K562 (cell line): ENCODE measurements around the gene FAM20B. TPM values are rescaled to one million over a fixed set of nuclear protein-coding genes. Genes with fewer than 3 reads are reported as not detected.

Experiments used
- ATAC-seq: fragments of 200-7000 bp; cut with Tn5 transposase; 3 replicates; pipeline ENCODE4 v1.9.1; 2020; ENCODE audit warnings: moderate library complexity
- BruUV-seq: library from RNA; stranded (reverse); fragments of 400-500 nt; replicated peaks from 2 replicates; lab custom pipeline; 2021; lab: Mats Ljungman, UMichigan
- CTCF ChIA-PET: fragments of 300-600 bp; formaldehyde crosslinking; extraction: SDS; loops from one replicate; lab custom pipeline; 2021; ENCODE audit warnings: low intra/inter-chr PET ratio; lab: Yijun Ruan, JAX
- POLR2A ChIA-PET: fragments of 300-600, 350-650 bp; sonication (Branson Sonifier 250); formaldehyde crosslinking; extraction: SDS; loops from one replicate; lab custom pipeline; 2021; ENCODE audit warnings: antibody characterized with exemption, inconsistent platforms; lab: Yijun Ruan, JAX
- DNase-seq, 4 experiments: peaks; one replicate each; pipeline versions ENCODE4 v3.0.0 to v3.0.0-alpha.2; 2011 to 2018; ENCODE audit warnings: low spot score in 3 of 4, mixed read lengths in 3 of 4; ENCODE audit errors: extremely low read depth in 1 of 4
- FAIRE-seq: peaks from 2 replicates; lab custom pipeline; 2011; peaks lifted over from hg19 to GRCh38; lab: Jason Lieb, UNC
- H2AFZ ChIP-seq: 2 replicates; pipeline ENCODE4 v1.6.0; 2011; ENCODE audit warnings: low read depth, low read length, control low read depth, inconsistent platforms
- H3K27ac ChIP-seq: fragments of 200-600 bp; 3 replicates; pipeline ENCODE4 v1.8.0; 2011; ENCODE audit warnings: low read depth, mild to moderate bottlenecking, control low read depth, inconsistent platforms, low read length, moderate library complexity, mixed read lengths; ENCODE audit errors: extremely low read depth
- H3K27me3 ChIP-seq, 2 experiments: fragments of 300-600 bp in 1 of 2; 2 replicates in 1 of 2; 3 replicates in 1 of 2; pipeline versions ENCODE4 v1.6.0 to v1.8.0; 2011; ENCODE audit warnings: inconsistent platforms in 2 of 2, low read length in 2 of 2, mild to moderate bottlenecking in 1 of 2, mixed read lengths in 1 of 2, moderate library complexity in 1 of 2; ENCODE audit not compliant: control insufficient read depth in 2 of 2, insufficient read depth in 2 of 2
- H3K36me3 ChIP-seq: fragments of 300-600 bp; 3 replicates; pipeline ENCODE4 v1.8.0; 2011; ENCODE audit warnings: mild to moderate bottlenecking, low read length, inconsistent platforms; ENCODE audit not compliant: control insufficient read depth, insufficient read depth
- H3K4me1 ChIP-seq, 2 experiments: fragments of 200-600 bp in 1 of 2; replicated peaks in 1 of 2; 2 replicates in 1 of 2; 3 replicates in 1 of 2; pipeline versions ENCODE4 v1.5.1 to v1.8.0; 2011; ENCODE audit warnings: inconsistent platforms in 2 of 2, low read length in 2 of 2, mild to moderate bottlenecking in 1 of 2, mixed read lengths in 1 of 2, moderate library complexity in 1 of 2; ENCODE audit not compliant: control insufficient read depth in 2 of 2, insufficient read depth in 2 of 2
- H3K4me2 ChIP-seq: 2 replicates; pipeline ENCODE4 v1.6.1; 2011; ENCODE audit warnings: low read length, control low read depth, inconsistent platforms, mixed read lengths; ENCODE audit not compliant: insufficient read depth
- H3K4me3 ChIP-seq: fragments of 200-600 bp; sonication (generic), shearing (Covaris generic); 2 replicates; pipeline ENCODE4 v1.5.1; 2016; ENCODE audit warnings: control low read depth, inconsistent platforms
- H3K79me2 ChIP-seq: fragments of 200-600 bp; 3 replicates; pipeline ENCODE4 v1.8.0; 2011; ENCODE audit warnings: low read length, inconsistent platforms; ENCODE audit not compliant: control insufficient read depth, insufficient read depth
- H3K9ac ChIP-seq, 2 experiments: 2 replicates each; pipeline versions ENCODE4 v1.6.0 to v1.6.1; 2011; ENCODE audit warnings: low read depth in 2 of 2, low read length in 2 of 2, control low read depth in 1 of 2, inconsistent platforms in 1 of 2, mild to moderate bottlenecking in 1 of 2, mixed read lengths in 1 of 2; ENCODE audit not compliant: insufficient read depth in 1 of 2
- H3K9me1 ChIP-seq: one replicate; pipeline ENCODE4 v1.6.0; 2011; ENCODE audit warnings: inconsistent platforms, mild to moderate bottlenecking, low read length, moderate library complexity; ENCODE audit not compliant: control insufficient read depth, insufficient read depth
- H3K9me3 ChIP-seq: replicated peaks from 2 replicates; pipeline ENCODE4 v1.5.1; 2011; ENCODE audit warnings: low read depth, low read length, inconsistent platforms; ENCODE audit not compliant: control insufficient read depth, insufficient read depth
- H4K20me1 ChIP-seq: replicated peaks from 2 replicates; pipeline ENCODE4 v1.6.1; 2011; ENCODE audit warnings: low read length, inconsistent platforms, mixed read lengths; ENCODE audit not compliant: control insufficient read depth, insufficient read depth
- ARID2 ChIP-seq: fragments of 450-650 bp; IDR thresholded peaks from 2 replicates; pipeline ENCODE4 v1.6.1; 2017; ENCODE audit warnings: antibody characterized with exemption, mild to moderate bottlenecking
- CHD1 ChIP-seq: fragments of 200-600 bp; sonication (generic); IDR thresholded peaks from one replicate; pipeline ENCODE4 v1.6.1; 2012; ENCODE audit warnings: mild to moderate bottlenecking, moderate library complexity, low read length, inconsistent platforms
- FOXK2 ChIP-seq, 2 experiments: fragments of 450-650 bp; IDR thresholded peaks in 1 of 2; conservative IDR thresholded peaks in 1 of 2; 2 replicates each; pipeline ENCODE4 v1.6.1; 2016; ENCODE audit warnings: low read depth in 2 of 2, mild to moderate bottlenecking in 1 of 2
- HDAC8 ChIP-seq: fragments of 450-650 bp; IDR thresholded peaks from 2 replicates; pipeline ENCODE4 v1.6.1; 2016; ENCODE audit warnings: mild to moderate bottlenecking, missing genetic modification characterization, moderate library complexity, missing compliant biosample characterization
- MBD2 ChIP-seq: sonication (generic); IDR thresholded peaks from 2 replicates; pipeline ENCODE4 v1.6.1; 2016; ENCODE audit warnings: low read depth, borderline replicate concordance
- MCM3 ChIP-seq: fragments of 450-650 bp; IDR thresholded peaks from 2 replicates; pipeline ENCODE4 v1.6.1; 2016
- PCBP1 ChIP-seq: fragments of 200-400 bp; formaldehyde crosslinking; IDR thresholded peaks from 2 replicates; pipeline ENCODE4 v1.6.1; 2018; ENCODE audit warnings: mild to moderate bottlenecking, low read depth, low read length; ENCODE audit not compliant: poor library complexity, severe bottlenecking
- PHB2 ChIP-seq: fragments of 450-650 bp; IDR thresholded peaks from 2 replicates; pipeline ENCODE4 v1.6.1; 2017; ENCODE audit warnings: low read depth
- RHOXF2B ChIP-seq: fragments of 250-450 bp; sonication (Bioruptor Pico); conservative IDR thresholded peaks from 2 replicates; pipeline ENCODE4 v1.5.1; 2021
- TAF9B ChIP-seq: fragments of 450-650 bp; IDR thresholded peaks from 2 replicates; pipeline ENCODE4 v1.6.1; 2018; ENCODE audit warnings: mild to moderate bottlenecking; ENCODE audit not compliant: partially characterized antibody
- ZNF146 ChIP-seq: IDR thresholded peaks from one replicate; pipeline ENCODE4 v1.6.1; 2018; ENCODE audit warnings: missing compliant biosample characterization; ENCODE audit not compliant: unreplicated experiment
- ZNF436 ChIP-seq: fragments of 250-450, 450-650 bp; sonication (Bioruptor Pico); formaldehyde crosslinking; IDR thresholded peaks from 2 replicates; pipeline ENCODE4 v1.7.0; 2020; ENCODE audit warnings: mild to moderate bottlenecking
- WGBS: fragments of 100-300 bp; shearing (Covaris generic); methylation state at CpG from one replicate; pipeline ENCODE4 v1.1.6; 2016; ENCODE audit warnings: low coverage, mixed read lengths; ENCODE audit not compliant: insufficient coverage; ENCODE audit errors: missing lambda C conversion rate; 5-methylcytosine and 5-hydroxymethylcytosine counted together
- in situ Hi-C: fragments of 300-500 bp; cut with MboI; formaldehyde crosslinking; loops from 4 replicates; pipeline ENCODE4 v1.15.0; 2018; ENCODE audit warnings: inconsistent platforms, mixed read lengths
- intact Hi-C: fragments of 100-400 bp; cut with micrococcal nuclease; formaldehyde crosslinking; loops from 2 replicates; pipeline ENCODE4 v1.14.2; 2022
- polyA plus RNA-seq, 8 experiments: library from polyadenylated mRNA; depleted of rRNA in 4 of 8; stranded (reverse) in 5 of 8; unstranded in 3 of 8; fragments of >200 nt; fragmentation: Nextera tagmentation in 2 of 8; fragmentation: Illumina TruSeq in 1 of 8; extraction: Ambion mirVana in 2 of 8; extraction: Trizol in 1 of 8; gene quantifications; 2 replicates each; pipeline versions ENCODE4 v1.2.1 to v1.2.3, GENCODE V29; 2011 to 2014; ENCODE audit warnings: inconsistent platforms in 1 of 8, missing spikeins in 1 of 8
- total RNA-seq, 7 experiments: library from RNA; depleted of rRNA in 6 of 7; stranded (reverse); fragments of >200 nt in 6 of 7; fragmentation: Illumina TruSeq in 2 of 7; extraction: Trizol in 2 of 7; gene quantifications; 2 replicates each; pipeline versions ENCODE4 v1.2.1 to v1.2.3, GENCODE V29; 2011 to 2021; ENCODE audit warnings: low replicate concordance in 1 of 7
- TF ChIP-seq, protein P1 (sequence below): sonication (generic); formaldehyde crosslinking; IDR thresholded peaks from 2 replicates; pipeline ENCODE4 v1.8.0; 2022; ENCODE audit warnings: missing genetic modification reagents, mild to moderate bottlenecking, moderate library complexity, borderline replicate concordance

Gene FAM20B
- total and polyA plus RNA-seq, 9 of the 15 experiments (the other 6 are each of a cell fraction or from before 2014, with no cell fraction given): 7.2 to 67.5 (median 42.9) TPM

- H3K9ac ChIP-seq: no peak overlapping the region
- H3K4me2 ChIP-seq: no peak overlapping the region
- no peak for FAIRE-seq
- no peaks in the 10 kb centered on the region for H3K79me2 ChIP-seq
- TF ChIP-seq ARID2 (no peak), TAF9B (no peak), MBD2 (no peak), FOXK2 (conservative IDR thresholded peaks at IDR 0.05 in 1 of 2, IDR thresholded peaks at IDR 0.05 in 1 of 2; ENCODE audit: low read depth in 2 of 2) (no peak), PCBP1 (no peak), PHB2 (no peak), CHD1 (no peak), HDAC8 (tag) (no peak), ZNF436 (CRISPR knock-in tag) (no peak), MCM3 (no peak), ZNF146 (CRISPR knock-in tag) (no peak), RHOXF2B (CRISPR knock-in tag) (no peak)
- TF ChIP-seq, protein P1, sequence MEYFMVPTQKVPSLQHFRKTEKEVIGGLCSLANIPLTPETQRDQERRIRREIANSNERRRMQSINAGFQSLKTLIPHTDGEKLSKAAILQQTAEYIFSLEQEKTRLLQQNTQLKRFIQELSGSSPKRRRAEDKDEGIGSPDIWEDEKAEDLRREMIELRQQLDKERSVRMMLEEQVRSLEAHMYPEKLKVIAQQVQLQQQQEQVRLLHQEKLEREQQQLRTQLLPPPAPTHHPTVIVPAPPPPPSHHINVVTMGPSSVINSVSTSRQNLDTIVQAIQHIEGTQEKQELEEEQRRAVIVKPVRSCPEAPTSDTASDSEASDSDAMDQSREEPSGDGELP (CRISPR knock-in tag): no peak
- intact Hi-C loops (no loop called here), in situ Hi-C loops (no loop called here)
- no peaks in the 10 kb centered on the region for H3K9me3 ChIP-seq
- H3K27ac ChIP-seq: no peak overlapping the region
- no peaks in the 10 kb centered on the region for H3K4me1 ChIP-seq
- H2AFZ ChIP-seq: no peak overlapping the region
- H4K20me1 ChIP-seq: no peaks in the 10 kb centered on the region
- no peak for DNase-seq
- peaks cover 56% of the 10 kb centered on the region for H3K36me3 ChIP-seq
- ChIA-PET CTCF (no interaction called here), POLR2A (interaction anchor here (0.6 to 1.7 kb wide), 3 partner anchors 12 to 398 kb away, joined by 3 to 7 read pairs (median 4); no protein-coding TSS in a partner anchor)
- no peaks in the 10 kb centered on the region for H3K9me1 ChIP-seq
- WGBS: 96% methylated on average over 2 of the region's 2 CpGs
- ATAC-seq: no peak
- H3K4me3 ChIP-seq: no peak overlapping the region
- no peaks in the 10 kb centered on the region for H3K27me3 ChIP-seq
- BruUV-seq: no TSS peak
These were observed 83.0 kb downstream of the FAM20B start for GRCh38 chr1:179108644-179109043.
